HepG2 (cell line): ENCODE measurements around the gene NF2. TPM values are rescaled to one million over a fixed set of nuclear protein-coding genes. Genes with fewer than 3 reads are reported as not detected.

ENCODE experiments used
- ATF6 ChIP-seq: sonication (generic); formaldehyde crosslinking; conservative IDR thresholded peaks from 2 replicates; pipeline ENCODE4 v1.4.0; 2020; ENCODE audit warnings: missing genetic modification reagents
- BHLHE40 ChIP-seq: IDR thresholded peaks from 2 replicates; pipeline ENCODE4 v1.6.1; 2011; ENCODE audit warnings: low read length, improper control_type of control experiment
- CBX5 ChIP-seq: sonication (generic); formaldehyde crosslinking; IDR thresholded peaks from 2 replicates; pipeline ENCODE4 v1.4.0; 2020; ENCODE audit warnings: missing genetic modification reagents, borderline replicate concordance
- CERS6 ChIP-seq: sonication (generic); formaldehyde crosslinking; IDR thresholded peaks from 2 replicates; pipeline ENCODE4 v1.5.0; 2020; ENCODE audit warnings: missing genetic modification reagents
- HMG20A ChIP-seq: IDR thresholded peaks from 2 replicates; pipeline ENCODE4 v1.6.1; 2016; ENCODE audit warnings: borderline replicate concordance
- KLF9 ChIP-seq: IDR thresholded peaks from 2 replicates; pipeline ENCODE4 v1.6.1; 2016; ENCODE audit warnings: low read depth
- MED13 ChIP-seq: sonication (generic); formaldehyde crosslinking; IDR thresholded peaks from 2 replicates; pipeline ENCODE4 v1.5.0; 2020; ENCODE audit warnings: missing genetic modification reagents
- MTERF4 ChIP-seq: sonication (generic); formaldehyde crosslinking; IDR thresholded peaks from 2 replicates; pipeline ENCODE4 v1.8.0; 2023; ENCODE audit warnings: mild to moderate bottlenecking, missing genetic modification reagents
- REL ChIP-seq: sonication (generic); formaldehyde crosslinking; conservative IDR thresholded peaks from 2 replicates; pipeline ENCODE4 v1.8.0; 2022; ENCODE audit warnings: mild to moderate bottlenecking, missing genetic modification reagents, moderate library complexity
- RXRA ChIP-seq: sonication (generic); formaldehyde crosslinking; IDR thresholded peaks from 2 replicates; pipeline ENCODE4 v1.5.1; 2020; ENCODE audit warnings: missing genetic modification reagents
- SNAPC5 ChIP-seq: sonication (generic); formaldehyde crosslinking; IDR thresholded peaks from 2 replicates; pipeline ENCODE4 v1.8.1; 2023; ENCODE audit warnings: mild to moderate bottlenecking, missing genetic modification reagents, borderline replicate concordance
- STAG1 ChIP-seq: sonication (generic); formaldehyde crosslinking; IDR thresholded peaks from 2 replicates; pipeline ENCODE4 v1.4.0; 2020; ENCODE audit warnings: missing genetic modification reagents
- TCF7 ChIP-seq: sonication (generic); IDR thresholded peaks from 2 replicates; pipeline ENCODE4 v1.6.1; 2016; ENCODE audit warnings: antibody characterized with exemption, low read depth
- ZBTB7B ChIP-seq: sonication (generic); formaldehyde crosslinking; IDR thresholded peaks from 2 replicates; pipeline ENCODE4 v1.4.0; 2020; ENCODE audit warnings: missing genetic modification reagents
- ZMAT5 ChIP-seq: sonication (generic); formaldehyde crosslinking; IDR thresholded peaks from 2 replicates; pipeline ENCODE4 v1.5.0; 2020; ENCODE audit warnings: mild to moderate bottlenecking, low read depth, missing genetic modification reagents, borderline replicate concordance
- ZNF441 ChIP-seq: sonication (generic); formaldehyde crosslinking; IDR thresholded peaks from 2 replicates; pipeline ENCODE4 v1.7.0; 2021; ENCODE audit warnings: missing genetic modification reagents, borderline replicate concordance
- ZNF513 ChIP-seq: sonication (generic); formaldehyde crosslinking; conservative IDR thresholded peaks from 2 replicates; pipeline ENCODE4 v1.5.0; 2020; ENCODE audit warnings: missing genetic modification reagents
- ZNF687 ChIP-seq: sonication (generic); formaldehyde crosslinking; IDR thresholded peaks from 2 replicates; pipeline ENCODE4 v1.5.1; 2020; ENCODE audit warnings: mild to moderate bottlenecking, missing genetic modification reagents, moderate library complexity
- ZNF720 ChIP-seq: sonication (generic); formaldehyde crosslinking; IDR thresholded peaks from 2 replicates; pipeline ENCODE4 v1.4.0; 2020; ENCODE audit warnings: missing genetic modification reagents
- polyA plus RNA-seq, 8 experiments: library from polyadenylated mRNA; depleted of rRNA in 3 of 8; stranded (reverse) in 7 of 8; unstranded in 1 of 8; fragments of >200 nt; fragmentation: Illumina TruSeq in 4 of 8; extraction: Trizol in 4 of 8; gene quantifications; 2 replicates each; pipeline versions ENCODE4 v1.2.1 to v1.2.3, GENCODE V29; 2011 to 2016; ENCODE audit warnings: low read depth in 4 of 8, missing spikeins in 1 of 8, mixed read lengths in 1 of 8; ENCODE audit not compliant: insufficient read depth in 1 of 8
- total RNA-seq, 5 experiments: library from RNA; depleted of rRNA; stranded (reverse); fragments of >200 nt; fragmentation: Illumina TruSeq; extraction: Trizol; gene quantifications; 2 replicates each; pipeline ENCODE4 v1.2.3, GENCODE V29; 2016; ENCODE audit warnings: low read depth in 1 of 5

The NF2 gene
- total and polyA plus RNA-seq, 2 of the 13 experiments (the other 11 are each of a cell fraction or from before 2014, with no cell fraction given): 9.3 to 33.3 TPM

- TF ChIP-seq ATF6 (CRISPR knock-in tag): no peak
- no peak for TF ChIP-seq ZNF441 (CRISPR knock-in tag)
- TF ChIP-seq ZNF720 (CRISPR knock-in tag): no peak
- TF ChIP-seq MTERF4 (CRISPR knock-in tag): no peak
- peak; percentile 85 for TF ChIP-seq TCF7
- TF ChIP-seq CERS6 (CRISPR knock-in tag): no peak
- no peak for TF ChIP-seq MED13
- TF ChIP-seq ZNF513 (CRISPR knock-in tag): no peak
- peak; percentile 70 for TF ChIP-seq RXRA (CRISPR knock-in tag)
- no peak for TF ChIP-seq CBX5 (CRISPR knock-in tag)
- TF ChIP-seq SNAPC5 (CRISPR knock-in tag): no peak
- 0 out of 2 replicates have a peak, but pooled peaks have one; percentile 20 for TF ChIP-seq BHLHE40
- TF ChIP-seq REL (CRISPR knock-in tag): no peak
- TF ChIP-seq STAG1 (CRISPR knock-in tag): peak; percentile 37
- no peak for TF ChIP-seq KLF9 (CRISPR knock-in tag)
- TF ChIP-seq HMG20A (CRISPR knock-in tag): peak; percentile 29; the same call in 1 of the 2 replicates
- TF ChIP-seq ZBTB7B (CRISPR knock-in tag): peak; percentile 69
- TF ChIP-seq ZNF687 (CRISPR knock-in tag): peak; percentile 19; the same call in 1 of the 2 replicates
- TF ChIP-seq ZMAT5: no peak
These were observed 101.3 kb downstream of the NF2 start (continued) for GRCh38 chr22:29704528-29705285.
